DOHH2 (cell line): Measurements from ENCODE around the gene PDZD4.

Experiments used
- CTCF ChIP-seq: fragments of 200-600 bp; sonication (generic); IDR thresholded peaks from one replicate; pipeline ENCODE4 v1.5.1; 2014; ENCODE audit warnings: antibody characterized with exemption, mild to moderate bottlenecking, low read depth, low read length; ENCODE audit not compliant: poor library complexity, severe bottlenecking
- EZH2phosphoT487 ChIP-seq: fragments of 200-600 bp; sonication (generic); IDR thresholded peaks from 2 replicates; pipeline ENCODE4 v1.6.1; 2017; ENCODE audit warnings: borderline replicate concordance, mild to moderate bottlenecking, antibody characterized with exemption, low read length, moderate library complexity, mixed read lengths

- TF ChIP-seq CTCF (no peak), EZH2phosphoT487 (no peak)
These were observed 58.7 kb downstream of the PDZD4 start for GRCh38 chrX:153771415-153772315.
